Activated CD8-positive, alpha-beta T cell treated with anti-CD3 and anti-CD28 coated beads, Interleukin-2, amount 10 ng/mL, durations not matched to agents 7 days and 5 days (primary cell): ENCODE results near the gene PPM1N. TPM values are rescaled to one million over a fixed set of nuclear protein-coding genes. Genes with fewer than 3 reads are reported as not detected.

Experiments
- ATAC-seq: fragments of 150-1000 bp; cut with Tn5 transposase; one replicate; pipeline ENCODE4 v1.10.0; 2021; ENCODE audit warnings: moderate library complexity
- CTCF ChIA-PET: fragments of 350-600 bp; sonication (Branson Sonifier 250); formaldehyde crosslinking; loops from one replicate; lab custom pipeline; 2021; ENCODE audit warnings: antibody characterized with exemption; lab: Charles Lee
- POLR2A ChIA-PET: fragments of 350-600 bp; sonication (Branson Sonifier 250); formaldehyde crosslinking; loops from one replicate; lab custom pipeline; 2021; ENCODE audit warnings: antibody characterized with exemption; lab: Charles Lee
- DNase-seq: peaks from one replicate; pipeline ENCODE4 v3.0.0-alpha.2; 2020
- H3K27ac Mint-ChIP-seq: one replicate; pipeline ENCODE4 v1.8.0; 2021; ENCODE audit warnings: mild to moderate bottlenecking, mixed read lengths
- H3K27me3 Mint-ChIP-seq: one replicate; pipeline ENCODE4 v1.8.0; 2021; ENCODE audit warnings: low read depth, mixed read lengths
- H3K36me3 Mint-ChIP-seq: one replicate; pipeline ENCODE4 v1.8.0; 2021; ENCODE audit warnings: low read depth, mixed read lengths
- H3K4me1 Mint-ChIP-seq: one replicate; pipeline ENCODE4 v1.8.0; 2021; ENCODE audit warnings: low read depth, mixed read lengths
- H3K4me3 Mint-ChIP-seq: one replicate; pipeline ENCODE4 v1.8.0; 2021; ENCODE audit warnings: mild to moderate bottlenecking, mixed read lengths
- H3K9me3 Mint-ChIP-seq: one replicate; pipeline ENCODE4 v1.8.0; 2022; ENCODE audit warnings: mixed read lengths; ENCODE audit not compliant: insufficient read depth
- total RNA-seq, 2 experiments: library from RNA; stranded (reverse); gene quantifications; one replicate each; pipeline ENCODE4 v1.2.3, GENCODE V29; 2021

The PPM1N gene
- total RNA-seq, 2 experiments from 2014 or later: 1.6 to 3.2 TPM

GRCh38 chr19:45463241-45463640 lies 35.0 kb upstream of the PPM1N start:
- no peak overlapping the region for H3K27ac Mint-ChIP-seq
- CTCF ChIA-PET: interaction anchor here (1.5 to 2.5 kb wide), 3 partner anchors 14 to 22 kb away, joined by 3 to 10 read pairs (median 10); no protein-coding TSS in a partner anchor
- no peaks in the 10 kb centered on the region for H3K36me3 Mint-ChIP-seq
- peaks cover 13% of the 10 kb centered on the region for H3K4me1 Mint-ChIP-seq
- DNase-seq: no peak
- POLR2A ChIA-PET: no interaction called here
- H3K9me3 Mint-ChIP-seq: no peaks in the 10 kb centered on the region
- no peak for ATAC-seq
- H3K27me3 Mint-ChIP-seq: peaks cover 15% of the 10 kb centered on the region
- no peak overlapping the region for H3K4me3 Mint-ChIP-seq

DNA sequence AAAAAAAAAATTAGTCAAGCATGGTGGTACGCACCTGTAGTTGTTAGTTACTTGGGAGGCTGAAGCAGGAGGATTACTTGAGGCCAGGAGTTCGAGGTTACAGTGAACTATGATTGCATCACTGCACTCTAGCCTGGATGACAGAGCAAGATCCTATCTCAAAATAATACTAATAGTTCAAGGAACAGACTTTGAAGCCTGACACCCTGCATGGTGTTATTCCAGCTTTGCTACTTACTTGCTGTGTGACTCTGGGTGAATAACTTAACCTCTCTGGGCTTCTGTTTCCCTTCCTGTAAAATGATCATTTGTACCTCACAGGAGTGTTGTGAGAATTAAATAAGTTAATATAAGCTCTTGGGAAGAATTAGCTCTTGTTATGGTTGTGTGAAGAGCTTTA lies 34.0 kb upstream of the PPM1N start:
- H3K9me3 Mint-ChIP-seq: no peaks in the 10 kb centered on the region
- CTCF ChIA-PET: interaction anchor here (0.6 to 6.3 kb wide), 4 partner anchors 13 to 24 kb away, joined by 3 to 81 read pairs (median 7); no protein-coding TSS in a partner anchor

GRCh38 chr19:45464852-45465441 lies 33.3 kb upstream of the PPM1N start:
- POLR2A ChIA-PET: no interaction called here
- Mint-ChIP-seq H3K9me3 (no peaks in the 10 kb centered on the region), H3K36me3 (no peaks in the 10 kb centered on the region), H3K4me1 (peaks cover 25% of the 10 kb centered on the region), H3K27me3 (peaks cover 15% of the 10 kb centered on the region), H3K27ac (no peak overlapping the region), H3K4me3 (no peak overlapping the region)
- CTCF ChIA-PET: interaction anchor here (1.5 to 6.3 kb wide), 3 partner anchors 12 to 25 kb away, joined by 3 to 81 read pairs (median 10); no protein-coding TSS in a partner anchor
- DNase-seq (no peak), ATAC-seq (no peak)

More for the DNA sequence above, 34.0 kb upstream of the PPM1N start:
- Mint-ChIP-seq H3K4me1 (peaks cover 18% of the 10 kb centered on the region), H3K27ac (no peak overlapping the region), H3K27me3 (peaks cover 15% of the 10 kb centered on the region), H3K4me3 (no peak overlapping the region), H3K36me3 (no peaks in the 10 kb centered on the region)
- ATAC-seq (no peak), DNase-seq (no peak)
- POLR2A ChIA-PET: no interaction called here

GRCh38 chr19:45467115-45467455 lies 31.2 kb upstream of the PPM1N start:
- peaks cover 33% of the 10 kb centered on the region for H3K4me1 Mint-ChIP-seq

DNA sequence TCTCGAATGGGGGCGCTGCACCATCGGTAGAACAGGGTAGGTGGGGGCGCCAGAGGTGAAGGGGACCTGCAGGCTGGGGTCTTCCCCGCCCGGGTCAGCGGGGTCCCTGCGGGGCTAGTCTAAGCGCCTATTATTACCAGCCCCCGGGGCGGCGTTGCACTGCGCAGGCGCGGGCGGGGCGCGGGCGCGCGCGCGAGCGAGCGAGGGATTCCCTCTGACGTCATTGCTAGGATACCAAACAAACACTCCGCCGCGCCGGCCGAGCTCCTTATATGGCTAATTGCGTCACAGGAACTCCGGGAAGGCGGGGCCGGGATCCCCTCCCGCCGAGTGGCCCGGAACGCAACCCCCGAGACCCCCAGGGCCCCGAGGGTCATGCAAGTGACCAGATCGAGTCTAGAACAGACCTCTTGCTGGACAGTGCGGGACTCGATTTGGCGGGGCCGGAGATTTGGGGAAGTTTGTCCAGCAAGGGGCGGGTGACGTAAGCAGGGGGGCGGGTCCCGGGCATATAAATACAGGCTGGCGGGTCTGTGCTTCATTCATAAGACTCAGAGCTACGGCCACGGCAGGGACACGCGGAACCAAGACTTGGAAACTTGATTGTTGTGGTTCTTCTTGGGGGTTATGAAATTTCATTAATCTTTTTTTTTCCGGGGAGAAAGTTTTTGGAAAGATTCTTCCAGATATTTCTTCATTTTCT lies 30.6 kb upstream of the PPM1N start, which contains the start of gene FOSB:
Gene FOSB, plus strand, starts transcription at position 541 of the 703 bp plus-strand sequence. CDS start 591 bp downstream, outside the sequence.
- Mint-ChIP-seq H3K27ac (peak within 1 kb of the TSS; percentile 95), H3K9me3 (no peaks in the 10 kb centered on the region), H3K27me3 (peaks cover 23% of the 10 kb centered on the region), H3K36me3 (no peaks in the 10 kb centered on the region), H3K4me3 (peak within 1 kb of the TSS; percentile 87), H3K4me1 (peaks cover 34% of the 10 kb centered on the region)
- ChIA-PET POLR2A (interaction anchor here (0.7 to 2.4 kb wide), 14 partner anchors 11 to 969 kb away, joined by 3 to 14 read pairs (median 4); no protein-coding TSS in a partner anchor), CTCF (interaction anchor here (0.6 to 6.3 kb wide), 14 partner anchors 11 to 174 kb away, joined by 3 to 108 read pairs (median 5); partner anchors contain the start of gene PPP1R13L)
- DNase-seq (peak; percentile 96), ATAC-seq (peak; percentile 7)

More at GRCh38 chr19:45467115-45467455, 31.2 kb upstream of the PPM1N start:
- Mint-ChIP-seq H3K27me3 (peaks cover 19% of the 10 kb centered on the region), H3K4me3 (peak overlapping the region; percentile 87), H3K9me3 (no peaks in the 10 kb centered on the region), H3K36me3 (no peaks in the 10 kb centered on the region), H3K27ac (peak overlapping the region; percentile 95)
- POLR2A ChIA-PET: interaction anchor here (0.8 to 1.9 kb wide), 7 partner anchors 10 to 209 kb away, joined by 3 to 14 read pairs (median 5); no protein-coding TSS in a partner anchor
- DNase-seq: no peak
- CTCF ChIA-PET: interaction anchor here (0.7 to 6.3 kb wide), 13 partner anchors 10 to 175 kb away, joined by 3 to 108 read pairs (median 6); partner anchors contain the start of gene PPP1R13L
- ATAC-seq: no peak

- DNase-seq: peak; percentile 65
- peak; percentile 3 for ATAC-seq
- H3K27ac Mint-ChIP-seq: peak overlapping the region; percentile 95
- peak overlapping the region; percentile 87 for H3K4me3 Mint-ChIP-seq
- H3K9me3 Mint-ChIP-seq: no peaks in the 10 kb centered on the region
- POLR2A ChIA-PET: interaction anchor here (0.7 to 2.4 kb wide), 15 partner anchors 11 to 969 kb away, joined by 3 to 16 read pairs (median 4); no protein-coding TSS in a partner anchor
- no peaks in the 10 kb centered on the region for H3K36me3 Mint-ChIP-seq
- CTCF ChIA-PET: interaction anchor here (0.6 to 6.3 kb wide), 12 partner anchors 10 to 66 kb away, joined by 3 to 108 read pairs (median 6); partner anchors contain the start of gene PPP1R13L
- peaks cover 38% of the 10 kb centered on the region for H3K4me1 Mint-ChIP-seq
- peaks cover 29% of the 10 kb centered on the region for H3K27me3 Mint-ChIP-seq
Observed at GRCh38 chr19:45468159-45468651, 30.0 kb upstream of the PPM1N start.

DNA sequence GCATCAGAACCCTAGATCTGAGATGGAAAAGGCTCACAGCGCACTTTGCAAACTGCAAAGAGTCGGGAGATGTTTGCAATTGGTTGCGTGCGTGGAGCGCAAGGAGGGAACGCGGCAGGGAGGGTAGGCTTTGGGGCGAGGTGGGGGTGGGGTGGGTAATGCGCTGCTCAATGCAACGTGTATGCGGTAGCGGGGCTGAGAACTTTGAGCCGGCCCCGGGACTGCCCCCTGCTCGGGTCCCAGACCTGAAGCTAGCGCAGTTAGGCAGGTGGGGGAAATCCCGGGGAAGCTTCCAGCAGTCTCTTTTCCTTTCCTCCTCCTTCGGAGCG lies 29.5 kb upstream of the PPM1N start:
- no peaks in the 10 kb centered on the region for H3K36me3 Mint-ChIP-seq
- peak overlapping the region; percentile 87 for H3K4me3 Mint-ChIP-seq
- DNase-seq (no peak), ATAC-seq (peak; percentile 13)
- POLR2A ChIA-PET: interaction anchor here (0.8 to 2.4 kb wide), 15 partner anchors 10 to 1995 kb away, joined by 3 to 27 read pairs (median 4); partner anchors contain the start of gene QPCTL
- H3K4me1 Mint-ChIP-seq: peaks cover 38% of the 10 kb centered on the region
- H3K9me3 Mint-ChIP-seq: no peaks in the 10 kb centered on the region
- H3K27ac Mint-ChIP-seq: peak overlapping the region; percentile 95
- peaks cover 34% of the 10 kb centered on the region for H3K27me3 Mint-ChIP-seq
- CTCF ChIA-PET: interaction anchor here (0.7 to 6.3 kb wide), 9 partner anchors 10 to 224 kb away, joined by 3 to 108 read pairs (median 12); partner anchors contain the start of genes QPCTL and SNRPD2

- Mint-ChIP-seq H3K4me3 (peak overlapping the region; percentile 87), H3K9me3 (no peaks in the 10 kb centered on the region), H3K4me1 (peaks cover 38% of the 10 kb centered on the region), H3K36me3 (no peaks in the 10 kb centered on the region), H3K27me3 (peaks cover 37% of the 10 kb centered on the region), H3K27ac (peak overlapping the region; percentile 95)
- DNase-seq (peak; percentile 96), ATAC-seq (peak; percentile 28)
- ChIA-PET CTCF (interaction anchor here (0.7 to 6.3 kb wide), 9 partner anchors 9 to 223 kb away, joined by 3 to 108 read pairs (median 12); partner anchors contain the start of genes QPCTL and SNRPD2), POLR2A (interaction anchor here (0.6 to 2.4 kb wide), 15 partner anchors 9 to 1995 kb away, joined by 3 to 27 read pairs (median 4); partner anchors contain the start of gene QPCTL)
Observed at GRCh38 chr19:45469132-45469944, 28.9 kb upstream of the PPM1N start.

DNA sequence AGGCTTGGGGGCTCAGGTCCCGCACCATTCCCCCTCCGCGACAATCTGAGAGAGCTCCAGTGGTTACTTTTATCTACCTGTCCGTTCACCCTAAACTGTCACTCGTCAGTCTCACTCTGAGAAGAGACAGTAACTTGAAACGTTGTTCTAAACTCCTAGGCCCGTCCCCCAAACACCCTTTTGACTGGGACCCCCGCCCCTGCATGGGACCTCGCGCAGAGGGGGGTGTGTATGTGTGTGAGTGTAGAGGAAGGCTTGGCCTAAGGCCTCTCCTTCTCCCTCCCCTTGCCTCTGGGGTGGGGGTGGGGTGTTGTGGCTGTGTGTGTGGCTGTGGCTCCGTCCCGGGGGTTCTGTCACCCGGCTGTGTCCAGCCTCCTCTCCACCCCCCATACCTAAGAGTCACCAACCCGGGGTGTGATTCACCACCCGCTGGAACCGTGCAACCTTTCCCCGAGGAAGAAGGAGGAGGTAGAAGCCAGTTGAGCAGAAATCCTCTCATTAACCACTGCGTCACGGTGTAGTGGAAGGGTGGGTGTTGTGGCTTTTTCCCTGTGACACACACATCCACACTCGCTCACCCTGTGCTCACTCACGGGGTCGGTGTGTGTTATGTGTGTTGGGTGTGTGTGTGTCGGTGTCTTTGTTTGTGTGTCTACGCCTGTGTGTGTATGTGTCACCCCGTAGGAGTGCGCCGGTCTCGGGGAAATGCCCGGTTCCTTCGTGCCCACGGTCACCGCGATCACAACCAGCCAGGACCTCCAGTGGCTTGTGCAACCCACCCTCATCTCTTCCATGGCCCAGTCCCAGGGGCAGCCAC lies 28.1 kb upstream of the PPM1N start:
- DNase-seq: peak; percentile 49
- POLR2A ChIA-PET: interaction anchor here (0.6 to 2.4 kb wide), 9 partner anchors 9 to 1963 kb away, joined by 3 to 27 read pairs (median 5); partner anchors contain the start of gene QPCTL
- peaks cover 38% of the 10 kb centered on the region for H3K27me3 Mint-ChIP-seq
- no peaks in the 10 kb centered on the region for H3K36me3 Mint-ChIP-seq
- peak; percentile 18 for ATAC-seq
- peak overlapping the region; percentile 95 for H3K27ac Mint-ChIP-seq
- no peaks in the 10 kb centered on the region for H3K9me3 Mint-ChIP-seq
- H3K4me1 Mint-ChIP-seq: peaks cover 45% of the 10 kb centered on the region
- CTCF ChIA-PET: interaction anchor here (1.1 to 11.5 kb wide), 10 partner anchors 8 to 222 kb away, joined by 3 to 455 read pairs (median 19); partner anchors contain the start of genes QPCTL and SNRPD2
- H3K4me3 Mint-ChIP-seq: peak overlapping the region; percentile 87

DNA sequence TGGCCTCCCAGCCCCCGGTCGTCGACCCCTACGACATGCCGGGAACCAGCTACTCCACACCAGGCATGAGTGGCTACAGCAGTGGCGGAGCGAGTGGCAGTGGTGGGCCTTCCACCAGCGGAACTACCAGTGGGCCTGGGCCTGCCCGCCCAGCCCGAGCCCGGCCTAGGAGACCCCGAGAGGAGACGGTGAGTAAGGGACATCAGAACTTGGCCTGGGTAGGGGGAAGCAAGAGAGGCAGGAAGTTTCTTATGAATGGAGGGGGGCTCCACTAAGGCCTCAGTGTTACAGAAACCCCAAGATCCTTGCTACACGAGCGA lies 27.5 kb upstream of the PPM1N start:
- H3K27ac Mint-ChIP-seq: no peak overlapping the region
- H3K4me3 Mint-ChIP-seq: peak overlapping the region; percentile 18
- no peak for ATAC-seq
- CTCF ChIA-PET: interaction anchor here (2.9 to 11.5 kb wide), 3 partner anchors 8 to 31 kb away, joined by 17 to 455 read pairs (median 108); no protein-coding TSS in a partner anchor
- H3K27me3 Mint-ChIP-seq: peaks cover 39% of the 10 kb centered on the region
- no peaks in the 10 kb centered on the region for H3K9me3 Mint-ChIP-seq
- H3K4me1 Mint-ChIP-seq: peaks cover 46% of the 10 kb centered on the region
- POLR2A ChIA-PET: no interaction called here
- no peak for DNase-seq
- H3K36me3 Mint-ChIP-seq: no peaks in the 10 kb centered on the region
